A673 (cell line): Measurements from ENCODE around the gene OPN1SW.

ENCODE experiments used
- EZH2 ChIP-seq: fragments of 200-600 bp; sonication (generic); IDR thresholded peaks from 2 replicates; pipeline ENCODE4 v1.6.1; 2017; ENCODE audit warnings: borderline replicate concordance, low read depth, mild to moderate bottlenecking, mixed read lengths, antibody characterized with exemption, low read length; ENCODE audit not compliant: poor library complexity, severe bottlenecking
- TF ChIP-seq, protein P1 (sequence below): fragments of 300-800, 200-600 bp; sonication (generic); conservative IDR thresholded peaks from 2 replicates; pipeline ENCODE4 v1.5.1; 2017; ENCODE audit warnings: low read depth, mild to moderate bottlenecking, antibody characterized with exemption, low read length, moderate library complexity, mixed read lengths

DNA sequence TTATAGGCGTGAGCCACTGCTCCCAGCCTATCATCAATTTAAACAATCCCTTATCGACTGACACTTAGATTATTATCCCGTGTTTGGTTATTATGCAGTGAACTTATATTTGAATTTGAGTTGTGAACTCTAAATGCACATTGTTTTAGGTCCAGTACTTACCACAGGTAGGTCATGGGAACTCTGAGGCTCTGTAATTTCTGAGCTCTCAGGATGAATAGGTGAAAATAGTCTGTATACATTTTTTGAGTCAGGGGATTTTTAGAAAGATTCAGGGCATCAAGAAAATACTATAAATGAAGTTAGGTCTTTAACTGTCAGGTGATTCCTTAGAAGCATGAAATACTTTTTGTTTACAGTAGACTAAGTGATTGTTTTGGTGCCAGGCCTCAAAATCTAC, 25.0 kb upstream of the OPN1SW start:
- TF ChIP-seq, protein P1, sequence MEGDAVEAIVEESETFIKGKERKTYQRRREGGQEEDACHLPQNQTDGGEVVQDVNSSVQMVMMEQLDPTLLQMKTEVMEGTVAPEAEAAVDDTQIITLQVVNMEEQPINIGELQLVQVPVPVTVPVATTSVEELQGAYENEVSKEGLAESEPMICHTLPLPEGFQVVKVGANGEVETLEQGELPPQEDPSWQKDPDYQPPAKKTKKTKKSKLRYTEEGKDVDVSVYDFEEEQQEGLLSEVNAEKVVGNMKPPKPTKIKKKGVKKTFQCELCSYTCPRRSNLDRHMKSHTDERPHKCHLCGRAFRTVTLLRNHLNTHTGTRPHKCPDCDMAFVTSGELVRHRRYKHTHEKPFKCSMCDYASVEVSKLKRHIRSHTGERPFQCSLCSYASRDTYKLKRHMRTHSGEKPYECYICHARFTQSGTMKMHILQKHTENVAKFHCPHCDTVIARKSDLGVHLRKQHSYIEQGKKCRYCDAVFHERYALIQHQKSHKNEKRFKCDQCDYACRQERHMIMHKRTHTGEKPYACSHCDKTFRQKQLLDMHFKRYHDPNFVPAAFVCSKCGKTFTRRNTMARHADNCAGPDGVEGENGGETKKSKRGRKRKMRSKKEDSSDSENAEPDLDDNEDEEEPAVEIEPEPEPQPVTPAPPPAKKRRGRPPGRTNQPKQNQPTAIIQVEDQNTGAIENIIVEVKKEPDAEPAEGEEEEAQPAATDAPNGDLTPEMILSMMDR: no peak
- TF ChIP-seq EZH2: no peak
